PC-3 (cell line): ENCODE measurements around the gene NBPF1. TPM values are rescaled to one million over a fixed set of nuclear protein-coding genes. Genes with fewer than 3 reads are reported as not detected.
"Not testable (repeated sequence)": the region's sequence is repeated elsewhere in the genome, so short reads cannot be mapped to it uniquely, and the experiment has no call there.

Experiments used
- ATAC-seq: fragments of 200-7000 bp; cut with Tn5 transposase; 2 replicates; pipeline ENCODE4 v1.9.1; 2020; ENCODE audit warnings: mild to moderate bottlenecking, moderate library complexity
- BruUV-seq: library from RNA; stranded (reverse); fragments of 400-500 nt; replicated peaks from 2 replicates; lab custom pipeline; 2021; lab: Mats Ljungman, UMichigan
- CTCF ChIA-PET: fragments of 300-600 bp; sonication (Branson Sonifier 250); formaldehyde crosslinking; loops from one replicate; lab custom pipeline; 2022; ENCODE audit warnings: antibody characterized with exemption; lab: Charles Lee
- POLR2A ChIA-PET: fragments of 300-600 bp; sonication (Branson Sonifier 250); formaldehyde crosslinking; loops from one replicate; lab custom pipeline; 2022; ENCODE audit warnings: antibody characterized with exemption; ENCODE audit not compliant: unreplicated experiment; lab: Charles Lee
- DNase-seq: peaks from one replicate; pipeline ENCODE4 v3.0.0-alpha.2; 2015
- H2AFZ ChIP-seq: fragments of 300-600 bp; sonication (generic); 2 replicates; pipeline ENCODE4 v1.6.0; 2016; ENCODE audit warnings: antibody characterized with exemption, low read length
- H3F3A ChIP-seq: fragments of 300-600 bp; sonication (generic); one replicate; pipeline ENCODE4 v1.6.0; 2017; ENCODE audit warnings: antibody characterized with exemption, low read length, control low read depth, mild to moderate bottlenecking; ENCODE audit not compliant: unreplicated experiment
- H3K27ac ChIP-seq: fragments of 300-600 bp; sonication (generic); 2 replicates; pipeline ENCODE4 v1.5.1; 2016; ENCODE audit warnings: mild to moderate bottlenecking, low read length
- H3K27me3 ChIP-seq: fragments of 300-600 bp; sonication (generic); 2 replicates; pipeline ENCODE4 v1.6.1; 2016; ENCODE audit warnings: low read length, mixed read lengths
- H3K36me3 ChIP-seq: fragments of 300-600 bp; sonication (generic); 2 replicates; pipeline ENCODE4 v1.6.1; 2016; ENCODE audit warnings: low read depth, mixed run types, low read length, mixed read lengths
- H3K4me1 ChIP-seq: fragments of 300-600 bp; sonication (generic); 2 replicates; pipeline ENCODE4 v1.5.1; 2016; ENCODE audit warnings: low read length; ENCODE audit not compliant: insufficient read depth
- H3K4me2 ChIP-seq: fragments of 300-600 bp; sonication (generic); 2 replicates; pipeline ENCODE4 v1.6.0; 2016; ENCODE audit warnings: low read length
- H3K4me3 ChIP-seq: fragments of 300-600 bp; sonication (generic); 2 replicates; pipeline ENCODE4 v1.5.1; 2016; ENCODE audit warnings: mild to moderate bottlenecking, low read length, mixed read lengths
- H3K79me2 ChIP-seq: fragments of 300-600 bp; sonication (generic); 2 replicates; pipeline ENCODE4 v1.6.1; 2017; ENCODE audit warnings: low read length, mixed read lengths
- H3K9ac ChIP-seq: fragments of 300-600 bp; sonication (generic); 2 replicates; pipeline ENCODE4 v1.6.0; 2016; ENCODE audit warnings: mild to moderate bottlenecking, low read length
- H3K9me2 ChIP-seq: fragments of 300-600 bp; sonication (generic); replicated peaks from 2 replicates; pipeline ENCODE4 v1.6.1; 2016; ENCODE audit warnings: mixed run types, low read length, mixed read lengths
- H3K9me3 ChIP-seq: fragments of 300-600 bp; sonication (generic); 2 replicates; pipeline ENCODE4 v1.6.1; 2016; ENCODE audit warnings: low read length, mixed read lengths
- H4K20me1 ChIP-seq: fragments of 300-600 bp; sonication (generic); 2 replicates; pipeline ENCODE4 v1.6.1; 2016; ENCODE audit warnings: low read length, mixed read lengths
- intact Hi-C: fragments of 100-400 bp; cut with micrococcal nuclease; formaldehyde crosslinking; loops from 2 replicates; pipeline ENCODE4 v1.9.0; 2023
- total RNA-seq: library from RNA; depleted of rRNA; stranded (reverse); fragments of >200 nt; gene quantifications from 2 replicates; pipeline ENCODE4 v1.2.3, GENCODE V29; 2014

Gene NBPF1
- total RNA-seq, 1 experiment from 2014 or later, result 57.2 TPM

GRCh38 chr1:16534829-16535456 is 78.4 kb downstream of the NBPF1 start:
- H3K9ac ChIP-seq, H3K4me3 ChIP-seq, H3K9me3 ChIP-seq, H4K20me1 ChIP-seq, H3K27me3 ChIP-seq, intact Hi-C loops, H3K27ac ChIP-seq, H3K9me2 ChIP-seq, H3K36me3 ChIP-seq, ATAC-seq, H3K4me2 ChIP-seq, BruUV-seq, H2AFZ ChIP-seq, CTCF ChIA-PET, POLR2A ChIA-PET, H3K79me2 ChIP-seq, H3F3A ChIP-seq, DNase-seq, H3K4me1 ChIP-seq: not testable (repeated sequence)

GRCh38 chr1:16534239-16534828 is 79.0 kb downstream of the NBPF1 start:
- ATAC-seq, H3K36me3 ChIP-seq, H2AFZ ChIP-seq, H3K27ac ChIP-seq, CTCF ChIA-PET, intact Hi-C loops, H3K4me2 ChIP-seq, H3K27me3 ChIP-seq, H3K4me3 ChIP-seq, H4K20me1 ChIP-seq, H3K9me3 ChIP-seq, POLR2A ChIA-PET, DNase-seq, H3K9me2 ChIP-seq, H3K79me2 ChIP-seq, H3K9ac ChIP-seq, H3K4me1 ChIP-seq, H3F3A ChIP-seq, BruUV-seq: not testable (repeated sequence)

GRCh38 chr1:16532235-16532991 is 81.0 kb downstream of the NBPF1 start:
- H3K4me3 ChIP-seq, CTCF ChIA-PET, H3K79me2 ChIP-seq, H3K27me3 ChIP-seq, H3K36me3 ChIP-seq, H3K4me2 ChIP-seq, POLR2A ChIA-PET, H2AFZ ChIP-seq, H3K4me1 ChIP-seq, H3F3A ChIP-seq, H3K9me3 ChIP-seq, intact Hi-C loops, H3K27ac ChIP-seq, H3K9me2 ChIP-seq, H3K9ac ChIP-seq, H4K20me1 ChIP-seq, BruUV-seq, DNase-seq, ATAC-seq: not testable (repeated sequence)

- CTCF ChIA-PET, H3K9ac ChIP-seq, POLR2A ChIA-PET, BruUV-seq, H3K27me3 ChIP-seq, H2AFZ ChIP-seq, intact Hi-C loops, DNase-seq, H3K9me3 ChIP-seq, H3K36me3 ChIP-seq, H3K79me2 ChIP-seq, ATAC-seq, H3K27ac ChIP-seq, H3K4me3 ChIP-seq, H3K9me2 ChIP-seq, H3K4me2 ChIP-seq, H4K20me1 ChIP-seq, H3F3A ChIP-seq, H3K4me1 ChIP-seq: not testable (repeated sequence)
Measured at GRCh38 chr1:16528338-16528737, 85.0 kb downstream of the NBPF1 start.

- H4K20me1 ChIP-seq, H3K4me3 ChIP-seq, intact Hi-C loops, H2AFZ ChIP-seq, H3K9me3 ChIP-seq, H3K36me3 ChIP-seq, H3K9ac ChIP-seq, H3K27ac ChIP-seq, H3K79me2 ChIP-seq, POLR2A ChIA-PET, ATAC-seq, H3K27me3 ChIP-seq, H3F3A ChIP-seq, H3K4me2 ChIP-seq, H3K9me2 ChIP-seq, BruUV-seq: not testable (repeated sequence)
- CTCF ChIA-PET, result interaction anchor here (0.7 kb wide), 1 partner anchor 434 kb away, joined by 4 read pairs; no protein-coding TSS in a partner anchor
- H3K4me1 ChIP-seq, result peaks cover 15% of the 10 kb centered on the region
- peak; percentile 70 for DNase-seq
Measured at GRCh38 chr1:16525769-16526168, 87.6 kb downstream of the NBPF1 start.

- peak; percentile 93 for ATAC-seq
- peak overlapping the region; percentile 48; the same call in 1 of the 2 replicates for H3K4me2 ChIP-seq
- H3K36me3 ChIP-seq, intact Hi-C loops, H3K4me3 ChIP-seq, H2AFZ ChIP-seq, H3K9me2 ChIP-seq, CTCF ChIA-PET, H3K79me2 ChIP-seq, H3K9ac ChIP-seq, H4K20me1 ChIP-seq, H3F3A ChIP-seq, H3K9me3 ChIP-seq, BruUV-seq: not testable (repeated sequence)
- H3K27me3 ChIP-seq, result peaks cover 25% of the 10 kb centered on the region
- DNase-seq, result peak; percentile 68
- peaks cover 15% of the 10 kb centered on the region for H3K4me1 ChIP-seq
- 0 out of 2 replicates have a peak overlapping the region, but pooled peaks have one; percentile 54 for H3K27ac ChIP-seq
- POLR2A ChIA-PET, result interaction anchor here (0.6 kb wide), 1 partner anchor 383 kb away, joined by 5 read pairs; no protein-coding TSS in a partner anchor
Measured at GRCh38 chr1:16521679-16522078, 91.7 kb downstream of the NBPF1 start.
